ENCODE data around the gene ZNF577. TPM values are rescaled to one million over a fixed set of nuclear protein-coding genes. Genes with fewer than 3 reads are reported as not detected.

ZNF577 gene
- total and polyA plus RNA-seq, 2 of the 13 experiments (the other 11 are each of a cell fraction or from before 2014, with no cell fraction given): 5.7 to 7.6 TPM

- TF ChIP-seq MNT (IDR thresholded peaks at IDR 0.05) (no peak), KMT2A (CRISPR knock-in tag; IDR thresholded peaks at IDR 0.05) (peak; percentile 73; the same call in 1 of the 2 replicates), TBP (CRISPR knock-in tag; IDR thresholded peaks at IDR 0.05) (no peak), NFKB2 (CRISPR knock-in tag; IDR thresholded peaks at IDR 0.05; ENCODE audit: borderline replicate concordance) (no peak; the same call in 1 of the 2 replicates), ZNF687 (CRISPR knock-in tag; IDR thresholded peaks at IDR 0.05) (peak; percentile 74), ZSCAN12 (CRISPR knock-in tag; IDR thresholded peaks at IDR 0.05) (no peak), SNAPC4 (CRISPR knock-in tag; IDR thresholded peaks at IDR 0.05) (no peak), ZNF567 (CRISPR knock-in tag; IDR thresholded peaks at IDR 0.05; ENCODE audit: borderline replicate concordance) (no peak), RNF219 (CRISPR knock-in tag; IDR thresholded peaks at IDR 0.05) (no peak), USF2 (IDR thresholded peaks at IDR 0.05; ENCODE audit: low read depth, low read length) (no peak), USF2 (CRISPR knock-in tag; IDR thresholded peaks at IDR 0.05; ENCODE audit: borderline replicate concordance) (no peak)
Observed at GRCh38 chr19:51904331-51905165, 16.8 kb upstream of the ZNF577 start, which contains the start of gene ZNF649 (continued).
